CD4-positive, CD25-positive, alpha-beta regulatory T cell (primary cell): ENCODE data around the gene TMC7. TPM values are rescaled to one million over a fixed set of nuclear protein-coding genes. Genes with fewer than 3 reads are reported as not detected.

Experiments
- ATAC-seq, 2 donors: fragments of 150-1000 bp; cut with Tn5 transposase; one replicate each; pipeline ENCODE4 v1.10.0; 2021; ENCODE audit warnings: low read depth in 2 of 2, moderate number of reproducible peaks in 2 of 2, moderate library complexity in 1 of 2
- DNase-seq, 3 donors: peaks; one replicate each; pipeline versions ENCODE4 v3.0.0 to v3.0.0-alpha.2; 2012 to 2022; ENCODE audit warnings: mixed read lengths in 1 of 3
- H3K27ac ChIP-seq: one replicate; pipeline ENCODE4 v1.7.0; 2013; ENCODE audit warnings: mild to moderate bottlenecking, low read length; ENCODE audit not compliant: insufficient read depth, poor library complexity, severe bottlenecking
- H3K27me3 ChIP-seq: one replicate; pipeline ENCODE4 v1.7.0; 2013; ENCODE audit warnings: low read length; ENCODE audit not compliant: control insufficient read depth, insufficient read depth
- H3K36me3 ChIP-seq: one replicate; pipeline ENCODE4 v1.7.0; 2013; ENCODE audit warnings: mild to moderate bottlenecking, low read length, moderate library complexity; ENCODE audit not compliant: control insufficient read depth, insufficient read depth
- H3K4me1 ChIP-seq: 2 replicates; pipeline ENCODE4 v1.7.0; 2013; ENCODE audit warnings: mild to moderate bottlenecking, low read length; ENCODE audit not compliant: insufficient read depth, control insufficient read depth, poor library complexity, severe bottlenecking
- H3K4me3 ChIP-seq: one replicate; pipeline ENCODE4 v1.7.0; 2013; ENCODE audit warnings: low read depth, mild to moderate bottlenecking, low read length, moderate library complexity
- H3K9me3 ChIP-seq, 2 experiments: 1 replicate in 1 of 2; 2 replicates in 1 of 2; pipeline ENCODE4 v1.7.0; 2013; ENCODE audit warnings: low read length in 2 of 2, mild to moderate bottlenecking in 1 of 2, moderate library complexity in 1 of 2; ENCODE audit not compliant: control insufficient read depth in 2 of 2
- H3K27ac Mint-ChIP-seq, 3 donors: one replicate each; pipeline ENCODE4 v1.8.0; 2020 to 2022; ENCODE audit warnings: mild to moderate bottlenecking in 3 of 3, mixed read lengths in 3 of 3, moderate library complexity in 2 of 3
- H3K27me3 Mint-ChIP-seq: one replicate; pipeline ENCODE4 v1.8.0; 2022; ENCODE audit warnings: mild to moderate bottlenecking, mixed read lengths
- H3K36me3 Mint-ChIP-seq: one replicate; pipeline ENCODE4 v1.8.0; 2020; ENCODE audit warnings: mixed read lengths
- H3K4me1 Mint-ChIP-seq, 4 donors: one replicate each; pipeline ENCODE4 v1.8.0; 2020 to 2022; ENCODE audit warnings: mixed read lengths in 4 of 4, mild to moderate bottlenecking in 1 of 4
- H3K4me3 Mint-ChIP-seq, 4 donors: one replicate each; pipeline ENCODE4 v1.8.0; 2020 to 2022; ENCODE audit warnings: mild to moderate bottlenecking in 4 of 4, mixed read lengths in 4 of 4, moderate library complexity in 3 of 4
- H3K9me3 Mint-ChIP-seq, 7 donors: one replicate each; pipeline ENCODE4 v1.8.0; 2020 to 2022; ENCODE audit warnings: mixed read lengths in 7 of 7, mild to moderate bottlenecking in 3 of 7, moderate library complexity in 2 of 7
- polyA plus RNA-seq, 4 donors: library from polyadenylated mRNA; unstranded; fragments of 300-500 nt; fragmentation: Illumina TruSeq; gene quantifications; one replicate each; pipeline ENCODE4 v1.2.3, GENCODE V29; 2021
- total RNA-seq: library from RNA; stranded (reverse); gene quantifications from one replicate; pipeline ENCODE4 v1.2.3, GENCODE V29; 2022

The TMC7 gene
- total and polyA plus RNA-seq, 5 donors from 2014 or later: 0.10 TPM; not detected in 4

DNA sequence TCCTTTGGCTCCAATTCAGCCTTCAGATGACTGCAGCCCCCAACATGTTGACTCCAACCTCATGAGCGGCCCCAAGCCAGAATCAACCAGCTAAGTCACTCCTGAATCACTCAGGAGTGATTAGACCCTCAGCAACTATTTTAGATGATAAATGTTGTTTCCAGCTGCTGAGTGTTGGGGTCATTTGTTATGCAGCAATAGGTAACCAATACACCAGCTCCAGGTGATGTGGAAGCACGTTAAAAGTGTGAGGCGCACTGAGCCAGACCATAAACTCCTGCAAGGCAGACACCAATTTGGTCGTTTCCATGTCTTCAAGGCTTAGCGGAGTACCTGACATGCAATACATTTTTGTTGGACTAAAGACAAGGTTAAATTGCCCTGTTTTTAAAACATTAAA is 101.1 kb downstream of the TMC7 start:
- Mint-ChIP-seq H3K9me3 (peaks cover 0 to 3% (median 0%) of the 10 kb centered on the region in 7 donors), H3K27ac (no peak overlapping the region), H3K4me1 (peaks cover 0 to 4% (median 1%) of the 10 kb centered on the region in 4 donors), H3K27me3 (peaks cover 25% of the 10 kb centered on the region), H3K36me3 (peaks cover 12% of the 10 kb centered on the region), H3K4me3 (no peak overlapping the region)
- Histone ChIP-seq H3K9me3 (peaks cover 0 to 3% of the 10 kb centered on the region in 2 experiments), H3K27ac (no peak overlapping the region), H3K4me3 (no peak overlapping the region), H3K4me1 (peaks cover 9% of the 10 kb centered on the region), H3K27me3 (peaks cover 3% of the 10 kb centered on the region), H3K36me3 (peaks cover 6% of the 10 kb centered on the region)
- ATAC-seq (no peak), DNase-seq (no peak)

DNA sequence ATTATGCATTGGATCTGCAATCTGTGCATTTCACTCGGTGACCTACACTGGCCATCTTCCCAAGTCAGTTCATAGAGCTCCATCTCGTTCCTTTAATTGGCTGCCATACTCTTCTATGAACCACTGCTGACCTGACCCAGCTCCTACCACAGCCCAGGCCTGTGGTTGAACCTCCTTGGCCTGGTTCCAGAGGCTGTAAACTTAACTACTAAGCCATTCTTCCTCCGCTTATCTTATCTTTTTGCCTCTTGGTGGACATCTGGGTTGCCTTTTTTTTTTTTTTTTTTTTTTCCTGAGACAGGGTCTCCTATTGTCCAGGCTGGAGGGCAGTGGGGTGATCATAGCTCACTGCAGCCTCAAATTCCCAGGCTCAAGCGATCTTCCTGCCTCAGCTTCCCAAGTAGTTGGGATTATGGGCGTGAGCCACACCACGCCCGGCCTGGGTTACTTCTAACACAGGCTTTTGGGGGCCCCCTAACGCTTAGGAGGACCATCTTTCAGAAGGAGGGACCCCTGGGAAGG is 102.0 kb downstream of the TMC7 start:
- ATAC-seq: no peak
- peaks cover 0 to 3% of the 10 kb centered on the region in 2 experiments for H3K9me3 ChIP-seq
- peaks cover 3% of the 10 kb centered on the region for H3K27me3 ChIP-seq
- no peak overlapping the region for H3K4me3 ChIP-seq
- H3K27ac Mint-ChIP-seq: no peak overlapping the region
- H3K27ac ChIP-seq: no peak overlapping the region
- peaks cover 9% of the 10 kb centered on the region for H3K36me3 Mint-ChIP-seq
- peaks cover 28% of the 10 kb centered on the region for H3K27me3 Mint-ChIP-seq
- peaks cover 0 to 3% (median 0%) of the 10 kb centered on the region in 7 donors for H3K9me3 Mint-ChIP-seq
- H3K36me3 ChIP-seq: peaks cover 5% of the 10 kb centered on the region
- H3K4me1 Mint-ChIP-seq: peaks cover 0 to 4% (median 1%) of the 10 kb centered on the region in 4 donors
- DNase-seq: no peak
- H3K4me1 ChIP-seq: peaks cover 9% of the 10 kb centered on the region
- no peak overlapping the region for H3K4me3 Mint-ChIP-seq

DNA sequence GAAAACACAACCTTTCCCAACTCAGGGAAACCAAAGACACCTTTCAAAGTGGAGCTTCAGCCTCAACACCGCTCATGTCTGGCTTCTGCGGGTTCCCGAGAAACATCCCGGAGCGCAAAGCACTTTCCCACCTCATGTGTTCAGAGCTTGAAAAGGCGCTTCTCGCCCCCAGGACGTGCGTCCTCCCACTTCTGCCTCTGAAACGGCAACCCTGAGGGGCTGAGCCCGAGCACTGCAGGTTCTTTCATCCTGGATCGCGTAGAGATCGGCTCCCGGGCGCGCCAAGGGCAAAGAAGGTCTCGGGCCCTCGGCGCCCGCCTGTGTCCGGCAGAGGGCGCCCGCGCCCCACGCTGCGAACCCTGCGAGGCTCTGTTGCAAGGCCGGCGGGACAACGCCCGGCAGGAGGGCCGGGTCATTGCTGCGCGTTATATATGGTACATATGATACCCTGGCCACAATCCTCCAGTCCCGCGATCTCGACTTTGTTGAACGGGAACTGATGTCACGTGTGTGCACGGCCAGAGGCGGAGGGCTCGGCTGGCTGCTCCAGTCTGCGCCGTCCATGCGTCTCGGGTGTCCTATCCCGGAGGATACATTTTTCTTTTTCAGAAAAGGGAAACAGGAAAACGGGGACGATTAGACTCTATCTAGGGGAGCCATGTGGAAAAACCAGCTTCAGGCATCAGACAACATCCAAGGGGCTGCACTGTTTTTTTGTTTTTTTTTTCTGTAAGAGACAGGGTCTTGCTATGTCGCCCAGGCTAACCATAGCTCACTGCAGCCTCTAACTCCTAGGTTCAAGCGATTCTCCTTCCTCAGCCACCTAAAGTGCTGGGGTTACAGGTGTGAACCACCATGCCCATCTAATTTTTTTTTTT is 102.8 kb downstream of the TMC7 start:
- H3K4me3 Mint-ChIP-seq: peak overlapping the region in 3 of 4 donors; percentile 36 to 68 (median 58)
- peak overlapping the region; percentile 57 for H3K4me3 ChIP-seq
- peaks cover 31% of the 10 kb centered on the region for H3K27me3 Mint-ChIP-seq

GRCh38 chr16:19088341-19088916 is 104.7 kb downstream of the TMC7 start:
- Mint-ChIP-seq H3K4me1 (peaks cover 0 to 4% (median 1%) of the 10 kb centered on the region in 4 donors), H3K4me3 (no peak overlapping the region), H3K27ac (no peak overlapping the region), H3K27me3 (peaks cover 35% of the 10 kb centered on the region), H3K9me3 (peaks cover 0 to 7% (median 1%) of the 10 kb centered on the region in 7 donors), H3K36me3 (no peaks in the 10 kb centered on the region)
- Histone ChIP-seq H3K9me3 (no peaks in the 10 kb centered on the region), H3K4me1 (peaks cover 9% of the 10 kb centered on the region), H3K4me3 (no peak overlapping the region), H3K36me3 (no peaks in the 10 kb centered on the region), H3K27ac (no peak overlapping the region), H3K27me3 (peaks cover 3% of the 10 kb centered on the region)
- DNase-seq (no peak), ATAC-seq (no peak)

More for the DNA sequence above, 102.8 kb downstream of the TMC7 start:
- Histone ChIP-seq H3K27ac (no peak overlapping the region), H3K36me3 (no peaks in the 10 kb centered on the region), H3K4me1 (peaks cover 9% of the 10 kb centered on the region), H3K27me3 (peaks cover 3% of the 10 kb centered on the region), H3K9me3 (no peaks in the 10 kb centered on the region)
- Mint-ChIP-seq H3K27ac (no peak overlapping the region), H3K36me3 (peaks cover 7% of the 10 kb centered on the region), H3K9me3 (peaks cover 0 to 3% (median 0%) of the 10 kb centered on the region in 7 donors), H3K4me1 (peaks cover 0 to 4% (median 1%) of the 10 kb centered on the region in 4 donors)
- DNase-seq: peak; percentile 58 to 73 (median 71)
- peak; percentile 86 to 90 for ATAC-seq

- DNase-seq (no peak), ATAC-seq (no peak)
- H3K27me3 Mint-ChIP-seq: peaks cover 38% of the 10 kb centered on the region
- Histone ChIP-seq H3K4me3 (no peak overlapping the region), H3K9me3 (no peaks in the 10 kb centered on the region), H3K27ac (no peak overlapping the region), H3K4me1 (peaks cover 9% of the 10 kb centered on the region), H3K27me3 (peaks cover 3% of the 10 kb centered on the region), H3K36me3 (no peaks in the 10 kb centered on the region)
- H3K4me3 Mint-ChIP-seq: peak overlapping the region in 1 of 4 donors; percentile 4
- no peak overlapping the region for H3K27ac Mint-ChIP-seq
- H3K9me3 Mint-ChIP-seq: peaks cover 0 to 7% (median 1%) of the 10 kb centered on the region in 7 donors
- no peaks in the 10 kb centered on the region for H3K36me3 Mint-ChIP-seq
- peaks cover 0 to 4% (median 1%) of the 10 kb centered on the region in 4 donors for H3K4me1 Mint-ChIP-seq
Observed at GRCh38 chr16:19089410-19089955, 105.7 kb downstream of the TMC7 start.

DNA sequence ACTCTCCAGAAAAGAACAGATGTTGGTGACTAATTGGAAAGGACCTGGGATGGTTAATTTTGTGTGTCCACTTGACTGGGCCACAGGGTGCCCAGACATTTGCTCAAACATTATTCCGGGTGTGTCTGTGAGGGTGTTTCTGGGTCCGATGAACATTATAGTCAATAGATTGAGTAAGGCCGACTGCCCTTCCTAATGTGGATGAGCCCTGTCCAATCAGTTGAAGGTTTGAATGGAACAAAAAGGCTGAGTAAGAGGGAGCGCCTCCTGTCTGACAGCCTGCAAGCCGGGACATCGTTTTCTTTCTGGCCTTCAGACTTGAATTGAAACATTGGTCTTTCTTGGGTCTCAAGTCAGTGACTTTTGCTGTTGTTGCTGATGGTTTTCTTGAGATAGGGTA is 107.2 kb downstream of the TMC7 start:
- Histone ChIP-seq H3K27me3 (no peaks in the 10 kb centered on the region), H3K36me3 (no peaks in the 10 kb centered on the region), H3K9me3 (no peaks in the 10 kb centered on the region), H3K4me3 (no peak overlapping the region), H3K27ac (no peak overlapping the region), H3K4me1 (peaks cover 9% of the 10 kb centered on the region)
- no peak overlapping the region for H3K27ac Mint-ChIP-seq
- peaks cover 28% of the 10 kb centered on the region for H3K27me3 Mint-ChIP-seq
- no peak for ATAC-seq
- no peaks in the 10 kb centered on the region for H3K36me3 Mint-ChIP-seq
- H3K4me3 Mint-ChIP-seq: peak overlapping the region in 1 of 4 donors; percentile 18
- no peak for DNase-seq
- peaks cover 0 to 7% (median 0%) of the 10 kb centered on the region in 7 donors for H3K9me3 Mint-ChIP-seq
- H3K4me1 Mint-ChIP-seq: peaks cover 0 to 4% (median 1%) of the 10 kb centered on the region in 4 donors

GRCh38 chr16:19092653-19093410 is 109.1 kb downstream of the TMC7 start:
- no peak for DNase-seq
- Mint-ChIP-seq H3K27me3 (peaks cover 19% of the 10 kb centered on the region), H3K9me3 (peaks cover 0 to 9% (median 1%) of the 10 kb centered on the region in 7 donors), H3K36me3 (peaks cover 1% of the 10 kb centered on the region), H3K4me3 (no peak overlapping the region), H3K4me1 (peaks cover 0 to 4% (median 0%) of the 10 kb centered on the region in 4 donors), H3K27ac (no peak overlapping the region)
- ATAC-seq: no peak
- Histone ChIP-seq H3K27me3 (no peaks in the 10 kb centered on the region), H3K4me1 (no peaks in the 10 kb centered on the region), H3K4me3 (no peak overlapping the region), H3K27ac (no peak overlapping the region), H3K9me3 (no peaks in the 10 kb centered on the region), H3K36me3 (no peaks in the 10 kb centered on the region)
